HepG2 (cell line): ENCODE results near the gene TEAD1. TPM values are rescaled to one million over a fixed set of nuclear protein-coding genes. Genes with fewer than 3 reads are reported as not detected.

Source experiments
- ATAC-seq: fragments of 200-7000 bp; cut with Tn5 transposase; 3 replicates; pipeline ENCODE4 v1.9.1; 2020; ENCODE audit warnings: mild to moderate bottlenecking, moderate library complexity
- BruUV-seq: library from RNA; stranded (reverse); fragments of 400-500 nt; replicated peaks from 2 replicates; lab custom pipeline; 2021; lab: Mats Ljungman, UMichigan
- CTCF ChIA-PET: fragments of 300-600 bp; formaldehyde crosslinking; extraction: SDS; loops from one replicate; lab custom pipeline; 2021; ENCODE audit warnings: low total read pairs, inconsistent platforms, low intra/inter-chr PET ratio; lab: Yijun Ruan, JAX
- POLR2A ChIA-PET: fragments of 350-600 bp; sonication (Branson Sonifier 250); formaldehyde crosslinking; loops from one replicate; lab custom pipeline; 2020; ENCODE audit warnings: antibody characterized with exemption, inconsistent platforms; lab: Yijun Ruan, JAX
- DNase-seq: peaks from one replicate; pipeline ENCODE4 v3.0.0-alpha.2; 2015; ENCODE audit warnings: low spot score
- FAIRE-seq: peaks from 3 replicates; lab custom pipeline; 2011; peaks lifted over from hg19 to GRCh38; lab: Jason Lieb, UNC
- H2AFZ ChIP-seq: one replicate; pipeline ENCODE4 v1.6.1; 2011; ENCODE audit warnings: low read length, inconsistent platforms
- H3K27ac ChIP-seq: fragments of 300-600 bp; 3 replicates; pipeline ENCODE4 v1.8.0; 2011; ENCODE audit warnings: mixed run types, mild to moderate bottlenecking, mixed read lengths, low read length, inconsistent platforms; ENCODE audit not compliant: insufficient read depth; ENCODE audit errors: extremely low read length
- H3K27me3 ChIP-seq, 2 experiments: fragments of 200-600 bp in 1 of 2; 2 replicates in 1 of 2; 3 replicates in 1 of 2; pipeline versions ENCODE4 v1.6.0 to v1.8.0; 2011; ENCODE audit warnings: low read length in 2 of 2, mild to moderate bottlenecking in 2 of 2, moderate library complexity in 2 of 2, inconsistent platforms in 1 of 2; ENCODE audit not compliant: insufficient read depth in 2 of 2, control insufficient read depth in 1 of 2
- H3K36me3 ChIP-seq, 2 experiments: fragments of 200-600 bp in 1 of 2; replicated peaks in 1 of 2; 2 replicates in 1 of 2; 3 replicates in 1 of 2; pipeline versions ENCODE4 v1.5.1 to v1.8.0; 2011; ENCODE audit warnings: low read length in 2 of 2, inconsistent platforms in 1 of 2; ENCODE audit not compliant: insufficient read depth in 2 of 2, control insufficient read depth in 1 of 2
- H3K4me1 ChIP-seq: 2 replicates; pipeline ENCODE4 v1.5.1; 2012; ENCODE audit warnings: low read length, inconsistent platforms; ENCODE audit not compliant: insufficient read depth
- H3K4me2 ChIP-seq: 2 replicates; pipeline ENCODE4 v1.6.0; 2011; ENCODE audit warnings: low read depth, low read length, inconsistent platforms
- H3K4me3 ChIP-seq, 3 experiments: fragments of 200-600 bp in 1 of 3; sonication (generic), shearing (Covaris generic) in 1 of 3; replicated peaks in 1 of 3; 2 replicates each; pipeline ENCODE4 v1.5.1; 2011 to 2016; ENCODE audit warnings: low read length in 3 of 3, inconsistent platforms in 2 of 3, low read depth in 2 of 3, mild to moderate bottlenecking in 2 of 3, control low read depth in 1 of 3, mixed read lengths in 1 of 3; ENCODE audit not compliant: insufficient read depth in 1 of 3
- H3K79me2 ChIP-seq: one replicate; pipeline ENCODE4 v1.6.1; 2011; ENCODE audit warnings: low read length, inconsistent platforms; ENCODE audit not compliant: insufficient read depth
- H3K9ac ChIP-seq: 2 replicates; pipeline ENCODE4 v1.6.0; 2011; ENCODE audit warnings: mild to moderate bottlenecking, low read depth, low read length, inconsistent platforms; ENCODE audit not compliant: insufficient read depth
- H3K9me3 ChIP-seq: 2 replicates; pipeline ENCODE4 v1.5.1; 2012; ENCODE audit warnings: mild to moderate bottlenecking, low read length
- H4K20me1 ChIP-seq: 2 replicates; pipeline ENCODE4 v1.6.0; 2011; ENCODE audit warnings: inconsistent platforms, mild to moderate bottlenecking, low read length, moderate library complexity; ENCODE audit not compliant: insufficient read depth
- ATAD3A ChIP-seq: sonication (generic); formaldehyde crosslinking; IDR thresholded peaks from 2 replicates; pipeline ENCODE4 v1.4.0; 2020; ENCODE audit warnings: missing genetic modification reagents
- EHMT2 ChIP-seq: fragments of 200-600 bp; sonication (generic); IDR thresholded peaks from 2 replicates; pipeline ENCODE4 v1.7.0; 2017; ENCODE audit warnings: antibody characterized with exemption, low read depth, low read length, borderline replicate concordance
- ESRRA ChIP-seq: sonication (generic); formaldehyde crosslinking; IDR thresholded peaks from 2 replicates; pipeline ENCODE4 v1.5.1; 2020; ENCODE audit warnings: mild to moderate bottlenecking, low read depth, missing genetic modification reagents
- HNF4A ChIP-seq: sonication (generic); formaldehyde crosslinking; IDR thresholded peaks from 2 replicates; pipeline ENCODE4 v1.4.0; 2020; ENCODE audit warnings: missing genetic modification reagents
- KDM6A ChIP-seq: IDR thresholded peaks from 2 replicates; pipeline ENCODE4 v1.6.1; 2016; ENCODE audit warnings: low read depth
- NFYB ChIP-seq: sonication (generic); formaldehyde crosslinking; IDR thresholded peaks from 2 replicates; pipeline ENCODE4 v1.4.0; 2020; ENCODE audit warnings: missing genetic modification reagents
- POLR2AphosphoS2 ChIP-seq: IDR thresholded peaks from 2 replicates; pipeline ENCODE4 v1.6.1; 2011; ENCODE audit warnings: low read depth, low read length, improper control_type of control experiment
- REXO4 ChIP-seq: sonication (generic); formaldehyde crosslinking; IDR thresholded peaks from 2 replicates; pipeline ENCODE4 v1.8.0; 2022; ENCODE audit warnings: missing genetic modification reagents, mild to moderate bottlenecking, borderline replicate concordance
- RFX5 ChIP-seq: IDR thresholded peaks from 2 replicates; pipeline ENCODE4 v1.6.1; 2011; ENCODE audit warnings: low read depth, low read length, improper control_type of control experiment
- SPEN ChIP-seq: sonication (generic); formaldehyde crosslinking; IDR thresholded peaks from 2 replicates; pipeline ENCODE4 v1.5.1; 2020; ENCODE audit warnings: low read depth, mild to moderate bottlenecking, missing genetic modification reagents
- ZEB1 ChIP-seq: IDR thresholded peaks from 2 replicates; pipeline ENCODE4 v1.6.1; 2012; ENCODE audit warnings: mild to moderate bottlenecking, low read depth, inconsistent platforms; ENCODE audit not compliant: insufficient replicate concordance
- ZNF670 ChIP-seq: sonication (generic); formaldehyde crosslinking; IDR thresholded peaks from 2 replicates; pipeline ENCODE4 v1.8.0; 2022; ENCODE audit warnings: mild to moderate bottlenecking, missing genetic modification reagents, borderline replicate concordance
- ZNF713 ChIP-seq: sonication (generic); formaldehyde crosslinking; IDR thresholded peaks from 2 replicates; pipeline ENCODE4 v1.4.0; 2020; ENCODE audit warnings: mild to moderate bottlenecking, missing genetic modification reagents
- ZXDC ChIP-seq: sonication (generic); formaldehyde crosslinking; IDR thresholded peaks from 2 replicates; pipeline ENCODE4 v1.5.0; 2020; ENCODE audit warnings: mild to moderate bottlenecking, missing genetic modification reagents
- WGBS: methylation state at CpG from one replicate; pipeline ENCODE4 v1.1.6; 2017; ENCODE audit warnings: low lambda C conversion rate; 5-methylcytosine and 5-hydroxymethylcytosine counted together
- in situ Hi-C: cut with HindIII; loops from 2 replicates; pipeline ENCODE4 v1.10.0; 2017; ENCODE audit warnings: low pct_unique_long_range_greater_than_20kb; ENCODE audit not compliant: extremely low pct_ligation_motif_present
- intact Hi-C: fragments of 100-400 bp; cut with micrococcal nuclease; formaldehyde crosslinking; loops from one replicate; pipeline ENCODE4 v1.10.0; 2022; ENCODE audit not compliant: unreplicated experiment
- polyA plus RNA-seq, 8 experiments: library from polyadenylated mRNA; depleted of rRNA in 3 of 8; stranded (reverse) in 7 of 8; unstranded in 1 of 8; fragments of >200 nt; fragmentation: Illumina TruSeq in 4 of 8; extraction: Trizol in 4 of 8; gene quantifications; 2 replicates each; pipeline versions ENCODE4 v1.2.1 to v1.2.3, GENCODE V29; 2011 to 2016; ENCODE audit warnings: low read depth in 4 of 8, missing spikeins in 1 of 8, mixed read lengths in 1 of 8; ENCODE audit not compliant: insufficient read depth in 1 of 8
- total RNA-seq, 5 experiments: library from RNA; depleted of rRNA; stranded (reverse); fragments of >200 nt; fragmentation: Illumina TruSeq; extraction: Trizol; gene quantifications; 2 replicates each; pipeline ENCODE4 v1.2.3, GENCODE V29; 2016; ENCODE audit warnings: low read depth in 1 of 5
- TF ChIP-seq, protein P1 (sequence below): sonication (generic); formaldehyde crosslinking; conservative IDR thresholded peaks from 2 replicates; pipeline ENCODE4 v1.8.0; 2022; ENCODE audit warnings: mild to moderate bottlenecking, moderate library complexity, missing genetic modification reagents
- TF ChIP-seq, protein P2 (sequence below): sonication (generic); formaldehyde crosslinking; IDR thresholded peaks from 2 replicates; pipeline ENCODE4 v1.5.0; 2020; ENCODE audit warnings: missing genetic modification reagents, mild to moderate bottlenecking, borderline replicate concordance

TEAD1 gene
- total and polyA plus RNA-seq, 2 of the 13 experiments (the other 11 are each of a cell fraction or from before 2014, with no cell fraction given), result 20.1 to 30.5 TPM

DNA sequence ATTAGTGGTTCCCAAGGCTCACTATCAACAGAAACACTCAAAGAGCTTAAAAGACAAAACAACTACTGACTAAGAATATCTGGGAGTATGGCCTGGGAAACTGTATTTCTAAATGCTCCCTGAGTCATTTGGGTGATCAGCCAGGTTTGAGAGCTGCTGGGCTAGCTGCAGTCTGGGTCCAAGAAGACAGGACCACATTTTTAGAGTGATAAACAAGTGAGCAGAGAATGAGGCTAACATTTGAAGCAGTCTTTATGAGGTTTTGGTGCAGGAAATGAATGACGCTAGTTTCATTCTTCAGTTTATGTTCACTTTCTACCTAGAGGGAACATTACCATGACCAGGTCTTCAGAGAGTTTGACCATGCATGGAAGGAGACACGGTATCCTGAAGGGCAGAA, 97.7 kb downstream of the TEAD1 start:
- Histone ChIP-seq H3K36me3 (peaks cover 0 to 26% of the 10 kb centered on the region in 2 experiments; a peak in 2 of 5 replicates), H3K9me3 (no peaks in the 10 kb centered on the region), H3K27ac (no peak overlapping the region), H3K4me3 (no peak overlapping the region)
- ATAC-seq (no peak), DNase-seq (no peak)
- WGBS, result 98% methylated on average over 2 of the region's 2 CpGs
- ChIA-PET POLR2A (no interaction called here), CTCF (no interaction called here)
- BruUV-seq, result no TSS peak
- no peak for TF ChIP-seq ZXDC (CRISPR knock-in tag)
- TF ChIP-seq HNF4A (CRISPR knock-in tag), result no peak
- TF ChIP-seq, protein P1, sequence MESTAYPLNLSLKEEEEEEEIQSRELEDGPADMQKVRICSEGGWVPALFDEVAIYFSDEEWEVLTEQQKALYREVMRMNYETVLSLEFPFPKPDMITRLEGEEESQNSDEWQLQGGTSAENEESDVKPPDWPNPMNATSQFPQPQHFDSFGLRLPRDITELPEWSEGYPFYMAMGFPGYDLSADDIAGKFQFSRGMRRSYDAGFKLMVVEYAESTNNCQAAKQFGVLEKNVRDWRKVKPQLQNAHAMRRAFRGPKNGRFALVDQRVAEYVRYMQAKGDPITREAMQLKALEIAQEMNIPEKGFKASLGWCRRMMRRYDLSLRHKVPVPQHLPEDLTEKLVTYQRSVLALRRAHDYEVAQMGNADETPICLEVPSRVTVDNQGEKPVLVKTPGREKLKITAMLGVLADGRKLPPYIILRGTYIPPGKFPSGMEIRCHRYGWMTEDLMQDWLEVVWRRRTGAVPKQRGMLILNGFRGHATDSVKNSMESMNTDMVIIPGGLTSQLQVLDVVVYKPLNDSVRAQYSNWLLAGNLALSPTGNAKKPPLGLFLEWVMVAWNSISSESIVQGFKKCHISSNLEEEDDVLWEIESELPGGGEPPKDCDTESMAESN (CRISPR knock-in tag), result no peak
- TF ChIP-seq NFYB (CRISPR knock-in tag), result no peak
- TF ChIP-seq ESRRA (CRISPR knock-in tag), result no peak
- no peak for TF ChIP-seq ZEB1
- no peak for TF ChIP-seq EHMT2
- TF ChIP-seq KDM6A, result no peak
- TF ChIP-seq REXO4, result no peak
- TF ChIP-seq POLR2AphosphoS2, result no peak
- TF ChIP-seq RFX5, result no peak
- no peak for TF ChIP-seq SPEN (CRISPR knock-in tag)
- TF ChIP-seq ZNF670, result no peak
- TF ChIP-seq ZNF713, result no peak
- TF ChIP-seq, protein P2, sequence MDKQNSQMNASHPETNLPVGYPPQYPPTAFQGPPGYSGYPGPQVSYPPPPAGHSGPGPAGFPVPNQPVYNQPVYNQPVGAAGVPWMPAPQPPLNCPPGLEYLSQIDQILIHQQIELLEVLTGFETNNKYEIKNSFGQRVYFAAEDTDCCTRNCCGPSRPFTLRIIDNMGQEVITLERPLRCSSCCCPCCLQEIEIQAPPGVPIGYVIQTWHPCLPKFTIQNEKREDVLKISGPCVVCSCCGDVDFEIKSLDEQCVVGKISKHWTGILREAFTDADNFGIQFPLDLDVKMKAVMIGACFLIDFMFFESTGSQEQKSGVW (CRISPR knock-in tag), result no peak
- TF ChIP-seq ATAD3A (CRISPR knock-in tag), result no peak
- TF ChIP-seq, all 625 proteins: peak for 0
- no peak overlapping the region for H2AFZ ChIP-seq
- no peaks in the 10 kb centered on the region for H3K27me3 ChIP-seq
- H3K4me1 ChIP-seq, result peaks cover 23% of the 10 kb centered on the region
- no peaks in the 10 kb centered on the region; the same call in 1 of the 2 replicates for H4K20me1 ChIP-seq
- no peak overlapping the region for H3K9ac ChIP-seq
- H3K79me2 ChIP-seq, result peaks cover 25% of the 10 kb centered on the region
- intact Hi-C loops (no loop called here), in situ Hi-C loops (no loop called here)
- H3K4me2 ChIP-seq, result no peak overlapping the region
- FAIRE-seq, result no peak
